Prostate gland (tissue), 2 donors: Measurements from ENCODE around the gene DYRK2. TPM values are rescaled to one million over a fixed set of nuclear protein-coding genes. Genes with fewer than 3 reads are reported as not detected.

Source experiments
- DNase-seq: peaks from one replicate; pipeline ENCODE4 v3.0.0-alpha.2; 2019; ENCODE audit warnings: low spot score
- H3K27ac ChIP-seq, 2 donors: fragments of 200-600 bp; sonication (generic); 2 replicates each; pipeline ENCODE4 v1.5.1; 2017 to 2019
- H3K27me3 ChIP-seq: fragments of 200-600 bp; sonication (generic); replicated peaks from 2 replicates; pipeline ENCODE4 v1.5.1; 2019; ENCODE audit not compliant: insufficient read depth
- H3K36me3 ChIP-seq, 2 donors: fragments of 200-600 bp; sonication (generic); 1 replicate in 1 of 2; 2 replicates in 1 of 2; pipeline versions ENCODE4 v1.5.1 to v1.8.1; 2017 to 2019
- H3K4me1 ChIP-seq: fragments of 200-600 bp; sonication (generic); replicated peaks from 2 replicates; pipeline ENCODE4 v1.5.1; 2019
- H3K4me3 ChIP-seq, 2 donors: fragments of 200-600 bp; sonication (generic); 2 replicates each; pipeline ENCODE4 v1.5.1; 2017 to 2019
- H3K9me3 ChIP-seq: fragments of 200-600 bp; sonication (generic); 2 replicates; pipeline ENCODE4 v1.5.1; 2017
- POLR2A ChIP-seq: fragments of 450-650 bp; IDR thresholded peaks from one replicate; pipeline ENCODE4 v1.6.1; 2016; ENCODE audit warnings: antibody characterized with exemption, mild to moderate bottlenecking
- POLR2AphosphoS5 ChIP-seq: sonication (generic); formaldehyde crosslinking; IDR thresholded peaks from one replicate; pipeline ENCODE4 v1.6.1; 2017; ENCODE audit warnings: antibody characterized with exemption
- WGBS: methylation state at CpG from one replicate; pipeline ENCODE4 v1.1.5; 2018; 5-methylcytosine and 5-hydroxymethylcytosine counted together
- intact Hi-C: fragments of 100-400 bp; cut with DNase I; formaldehyde crosslinking; loops from one replicate; pipeline ENCODE4 v1.14.2; 2022
- total RNA-seq, 2 donors: library from RNA; depleted of rRNA; stranded (reverse); fragments of >200 nt; gene quantifications; one replicate each; pipeline ENCODE4 v1.1.0, GENCODE V29; 2016
- TF ChIP-seq, protein P1 (sequence below), 4 experiments: fragments of 200-600 bp in 2 of 4; fragments of 450-650 bp in 2 of 4; sonication (generic) in 2 of 4; IDR thresholded peaks; 1 replicate in 3 of 4; 2 replicates in 1 of 4; pipeline ENCODE4 v1.5.1; 2016 to 2019; ENCODE audit warnings: antibody characterized with exemption in 4 of 4, mild to moderate bottlenecking in 2 of 4, moderate library complexity in 2 of 4

Gene DYRK2
- total RNA-seq, 2 donors from 2014 or later: 16.7 to 31.9 TPM

DNA sequence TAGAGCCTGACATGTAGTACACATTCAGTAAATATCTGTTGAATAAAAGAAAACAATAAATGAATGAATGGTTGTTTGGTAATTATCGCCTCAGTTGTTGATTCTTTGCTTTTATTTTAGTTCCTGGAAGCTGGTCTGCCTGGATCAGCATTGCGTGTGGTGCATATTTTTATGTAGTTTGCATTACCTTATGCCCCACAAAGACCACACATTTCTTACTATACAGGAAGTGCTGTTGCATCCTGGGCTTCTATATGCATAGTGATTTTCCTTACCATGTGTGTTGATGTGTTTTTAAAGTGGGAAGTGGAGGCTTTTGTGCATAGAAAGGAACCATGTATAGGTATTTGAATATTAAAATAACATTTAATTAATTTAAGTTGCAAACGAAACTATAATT lies 43.6 kb downstream of the DYRK2 start:
- Histone ChIP-seq H3K36me3 (no peaks in the 10 kb centered on the region), H3K4me3 (no peak overlapping the region), H3K4me1 (no peaks in the 10 kb centered on the region), H3K27ac (no peak overlapping the region), H3K27me3 (no peaks in the 10 kb centered on the region), H3K9me3 (no peaks in the 10 kb centered on the region)
- 97% methylated on average over 3 of the region's 3 CpGs for WGBS
- DNase-seq: no peak
- TF ChIP-seq, protein P1, sequence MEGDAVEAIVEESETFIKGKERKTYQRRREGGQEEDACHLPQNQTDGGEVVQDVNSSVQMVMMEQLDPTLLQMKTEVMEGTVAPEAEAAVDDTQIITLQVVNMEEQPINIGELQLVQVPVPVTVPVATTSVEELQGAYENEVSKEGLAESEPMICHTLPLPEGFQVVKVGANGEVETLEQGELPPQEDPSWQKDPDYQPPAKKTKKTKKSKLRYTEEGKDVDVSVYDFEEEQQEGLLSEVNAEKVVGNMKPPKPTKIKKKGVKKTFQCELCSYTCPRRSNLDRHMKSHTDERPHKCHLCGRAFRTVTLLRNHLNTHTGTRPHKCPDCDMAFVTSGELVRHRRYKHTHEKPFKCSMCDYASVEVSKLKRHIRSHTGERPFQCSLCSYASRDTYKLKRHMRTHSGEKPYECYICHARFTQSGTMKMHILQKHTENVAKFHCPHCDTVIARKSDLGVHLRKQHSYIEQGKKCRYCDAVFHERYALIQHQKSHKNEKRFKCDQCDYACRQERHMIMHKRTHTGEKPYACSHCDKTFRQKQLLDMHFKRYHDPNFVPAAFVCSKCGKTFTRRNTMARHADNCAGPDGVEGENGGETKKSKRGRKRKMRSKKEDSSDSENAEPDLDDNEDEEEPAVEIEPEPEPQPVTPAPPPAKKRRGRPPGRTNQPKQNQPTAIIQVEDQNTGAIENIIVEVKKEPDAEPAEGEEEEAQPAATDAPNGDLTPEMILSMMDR (IDR thresholded peaks at IDR 0.05): no peak
- no peak for TF ChIP-seq POLR2A
- TF ChIP-seq POLR2AphosphoS5: no peak
- intact Hi-C loops: no loop called here

DNA sequence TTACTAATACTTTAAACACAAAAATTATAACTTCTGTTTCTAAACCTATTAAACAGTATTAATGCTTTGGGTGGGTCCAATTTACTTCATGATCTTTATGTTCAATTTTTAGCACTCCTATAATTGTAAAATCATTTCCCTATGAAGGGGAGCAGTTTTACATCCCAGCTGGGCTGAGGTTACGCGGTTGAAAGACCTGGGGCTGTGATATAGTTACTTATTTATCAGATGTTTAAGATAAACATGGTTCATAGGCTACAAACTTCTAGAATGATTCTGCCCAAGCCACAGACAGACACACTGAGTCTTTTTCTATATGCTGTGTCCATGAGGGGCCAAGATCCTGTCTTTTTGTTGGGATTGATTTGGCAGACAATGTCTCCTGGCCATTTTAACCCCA lies 44.4 kb downstream of the DYRK2 start:
- no peak overlapping the region for H3K27ac ChIP-seq
- H3K27me3 ChIP-seq: no peaks in the 10 kb centered on the region
- H3K36me3 ChIP-seq: no peaks in the 10 kb centered on the region
- H3K9me3 ChIP-seq: no peaks in the 10 kb centered on the region
- intact Hi-C loops: no loop called here
- no peaks in the 10 kb centered on the region for H3K4me1 ChIP-seq
- no peak for DNase-seq
- H3K4me3 ChIP-seq: no peak overlapping the region
- 98% methylated on average over 2 of the region's 2 CpGs for WGBS
- TF ChIP-seq POLR2AphosphoS5: no peak
- TF ChIP-seq, protein P1 (IDR thresholded peaks at IDR 0.05): no peak
- no peak for TF ChIP-seq POLR2A

DNA sequence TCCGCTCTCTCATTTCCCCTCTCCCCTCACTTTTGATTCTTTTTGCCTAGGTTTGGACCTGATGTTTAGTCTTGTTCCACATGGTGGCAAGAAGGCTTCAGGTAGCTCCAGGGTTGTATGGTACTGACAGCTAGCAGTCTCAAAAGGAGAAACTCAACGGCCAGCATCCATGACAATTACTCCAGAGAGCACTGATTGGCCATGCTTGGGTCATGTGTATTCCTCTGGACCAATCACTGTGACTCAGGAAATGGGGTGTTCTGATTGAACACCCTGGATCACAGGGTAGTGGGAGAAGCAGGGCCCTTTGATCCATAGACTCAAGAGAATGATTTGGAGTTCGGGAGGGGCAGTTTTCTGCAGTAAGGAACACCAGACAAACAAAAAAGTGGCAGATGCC lies 45.3 kb downstream of the DYRK2 start:
- TF ChIP-seq, protein P1 (IDR thresholded peaks at IDR 0.05): no peak
- no peak for TF ChIP-seq POLR2A
- TF ChIP-seq POLR2AphosphoS5: no peak
- H3K4me1 ChIP-seq: no peaks in the 10 kb centered on the region
- no peak for DNase-seq
- no peak overlapping the region for H3K4me3 ChIP-seq
- H3K27me3 ChIP-seq: no peaks in the 10 kb centered on the region
- no peaks in the 10 kb centered on the region for H3K9me3 ChIP-seq
- no peak overlapping the region for H3K27ac ChIP-seq
- H3K36me3 ChIP-seq: no peaks in the 10 kb centered on the region
- 91% methylated on average over 3 of the region's 3 CpGs for WGBS
- intact Hi-C loops: no loop called here

DNA sequence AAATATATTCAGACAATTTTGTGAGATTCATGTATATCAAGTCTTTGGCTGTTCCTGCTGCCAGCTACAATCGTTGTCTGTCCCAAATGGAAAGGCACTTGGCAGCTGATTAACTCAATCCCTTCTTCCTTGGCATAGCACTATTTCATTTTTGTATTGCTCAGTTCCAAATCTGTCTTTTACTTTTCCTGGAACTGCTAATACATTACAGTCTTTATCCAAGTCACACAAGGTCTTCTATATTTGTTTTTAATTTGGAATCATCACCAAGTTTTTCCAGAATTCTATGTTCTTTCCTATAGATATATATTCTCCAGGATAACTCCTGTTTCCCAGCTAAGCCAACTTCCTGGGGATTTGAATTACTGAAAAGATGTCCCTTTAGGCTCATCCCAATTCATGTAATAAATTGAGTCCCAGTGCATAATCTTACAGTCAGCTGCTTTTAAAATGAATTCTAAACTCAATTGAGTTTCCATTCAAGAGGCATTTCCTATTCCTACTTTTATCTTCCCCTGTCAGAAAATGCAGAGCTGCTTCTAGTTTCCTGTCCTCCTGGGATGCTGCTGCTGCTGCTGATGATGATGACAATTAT lies 45.9 kb downstream of the DYRK2 start:
- H3K4me3 ChIP-seq: no peak overlapping the region
- no peaks in the 10 kb centered on the region for H3K4me1 ChIP-seq
- H3K27ac ChIP-seq: no peak overlapping the region
- H3K9me3 ChIP-seq: no peaks in the 10 kb centered on the region
- H3K36me3 ChIP-seq: no peaks in the 10 kb centered on the region
- TF ChIP-seq, protein P1 (IDR thresholded peaks at IDR 0.05): no peak
- TF ChIP-seq POLR2AphosphoS5 (no peak), POLR2A (no peak)
- WGBS: 35% methylated on average over 1 of the region's 1 CpG
- DNase-seq: no peak
- no peaks in the 10 kb centered on the region for H3K27me3 ChIP-seq
- intact Hi-C loops: no loop called here

DNA sequence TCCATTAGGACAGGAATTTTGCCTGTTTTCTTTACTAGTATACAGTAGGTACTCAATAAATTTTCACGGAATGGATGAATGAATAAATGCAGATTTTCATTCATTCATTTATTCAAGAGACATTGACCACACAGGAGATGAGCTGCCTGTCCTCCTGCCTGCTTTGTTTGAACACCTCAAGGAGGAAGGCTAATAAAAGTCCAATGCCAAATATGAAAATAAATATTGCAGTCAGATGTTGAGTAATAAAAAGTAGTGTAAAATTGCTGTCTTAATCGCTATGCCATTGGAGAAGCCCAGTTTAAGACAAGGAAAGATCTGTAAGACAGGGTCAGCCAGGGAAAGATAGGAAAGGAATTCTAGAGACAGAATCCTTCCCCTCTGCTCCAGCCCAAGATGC lies 47.4 kb downstream of the DYRK2 start:
- TF ChIP-seq, protein P1 (IDR thresholded peaks at IDR 0.05): no peak
- TF ChIP-seq POLR2AphosphoS5: peak; percentile 66
- intact Hi-C loops: no loop called here
- WGBS: 57% methylated on average over 2 of the region's 2 CpGs

More for the DNA sequence above, 47.4 kb downstream of the DYRK2 start:
- no peak overlapping the region for H3K4me3 ChIP-seq
- H3K27ac ChIP-seq: no peak overlapping the region
- no peaks in the 10 kb centered on the region for H3K27me3 ChIP-seq
- no peak for DNase-seq
- H3K9me3 ChIP-seq: no peaks in the 10 kb centered on the region
- no peaks in the 10 kb centered on the region for H3K36me3 ChIP-seq
- no peaks in the 10 kb centered on the region for H3K4me1 ChIP-seq
